IMR-90 (cell line): ENCODE results near the gene CAMK2G. TPM values are rescaled to one million over a fixed set of nuclear protein-coding genes. Genes with fewer than 3 reads are reported as not detected.

Source experiments
- ATAC-seq: fragments of 200-7000 bp; cut with Tn5 transposase; 2 replicates; pipeline ENCODE4 v1.9.1; 2020; ENCODE audit warnings: low read depth, mild to moderate bottlenecking, moderate library complexity
- BruUV-seq: library from RNA; stranded (reverse); fragments of 400-500 nt; replicated peaks from 2 replicates; lab custom pipeline; 2021; lab: Mats Ljungman, UMichigan
- CTCF ChIA-PET: fragments of 300-600 bp; formaldehyde crosslinking; extraction: SDS; loops from one replicate; lab custom pipeline; 2021; ENCODE audit warnings: antibody characterized with exemption; lab: Yijun Ruan, JAX
- POLR2A ChIA-PET: fragments of 300-600 bp; sonication (Branson Sonifier 250); formaldehyde crosslinking; loops from one replicate; lab custom pipeline; 2022; ENCODE audit warnings: antibody characterized with exemption; ENCODE audit not compliant: unreplicated experiment; lab: Charles Lee
- DNase-seq: peaks from one replicate; pipeline ENCODE4 v3.0.0; 2013
- H2AFZ ChIP-seq: replicated peaks from 2 replicates; pipeline ENCODE3; 2013; ENCODE audit warnings: low read length, mild to moderate bottlenecking; ENCODE audit not compliant: poor library complexity
- H2AK5ac ChIP-seq: 2 replicates; pipeline ENCODE4 v1.6.1; 2013; ENCODE audit warnings: low read depth, low read length, inconsistent platforms
- H2AK9ac ChIP-seq: replicated peaks from 2 replicates; pipeline ENCODE3; 2013; ENCODE audit warnings: mild to moderate bottlenecking, low read depth, low read length, moderate library complexity; ENCODE audit not compliant: poor library complexity
- H2BK120ac ChIP-seq: 2 replicates; pipeline ENCODE4 v1.6.1; 2013; ENCODE audit warnings: low read depth, low read length, inconsistent platforms
- H2BK15ac ChIP-seq: 3 replicates; pipeline ENCODE4 v1.6.1; 2013; ENCODE audit warnings: low read depth, low read length, inconsistent platforms
- H2BK20ac ChIP-seq: 2 replicates; pipeline ENCODE4 v1.6.1; 2013; ENCODE audit warnings: low read depth, mild to moderate bottlenecking, inconsistent platforms, low read length, moderate library complexity
- H2BK5ac ChIP-seq: 2 replicates; pipeline ENCODE4 v1.6.1; 2013; ENCODE audit warnings: mild to moderate bottlenecking, low read depth, low read length, inconsistent platforms; ENCODE audit not compliant: poor library complexity, severe bottlenecking
- H3K14ac ChIP-seq: replicated peaks from 2 replicates; pipeline ENCODE4 v1.6.1; 2013; ENCODE audit warnings: low read depth, low read length, inconsistent platforms
- H3K18ac ChIP-seq: 2 replicates; pipeline ENCODE4 v1.6.1; 2013; ENCODE audit warnings: low read depth, low read length, control low read depth
- H3K23ac ChIP-seq: 2 replicates; pipeline ENCODE4 v1.6.1; 2013; ENCODE audit warnings: low read depth, low read length, inconsistent platforms
- H3K27ac ChIP-seq: 2 replicates; pipeline ENCODE4 v1.5.1; 2013; ENCODE audit warnings: mild to moderate bottlenecking, control low read depth, low read length; ENCODE audit not compliant: insufficient read depth
- H3K27me3 ChIP-seq: 2 replicates; pipeline ENCODE4 v1.6.1; 2013; ENCODE audit warnings: low read length; ENCODE audit not compliant: control insufficient read depth, insufficient read depth
- H3K36me3 ChIP-seq: 2 replicates; pipeline ENCODE4 v1.6.1; 2013; ENCODE audit warnings: low read length, mixed read lengths; ENCODE audit not compliant: control insufficient read depth, insufficient read depth
- H3K4ac ChIP-seq: 2 replicates; pipeline ENCODE4 v1.6.1; 2013; ENCODE audit warnings: low read depth, low read length, inconsistent platforms
- H3K4me1 ChIP-seq: 2 replicates; pipeline ENCODE4 v1.6.1; 2013; ENCODE audit warnings: low read length, mixed read lengths; ENCODE audit not compliant: control insufficient read depth, insufficient read depth
- H3K4me2 ChIP-seq: 2 replicates; pipeline ENCODE4 v1.6.1; 2013; ENCODE audit warnings: low read depth, mild to moderate bottlenecking, control low read depth, low read length, moderate library complexity
- H3K4me3 ChIP-seq: 2 replicates; pipeline ENCODE4 v1.5.1; 2013; ENCODE audit warnings: low read depth, mild to moderate bottlenecking, control low read depth, low read length, moderate library complexity; ENCODE audit not compliant: insufficient read depth
- H3K56ac ChIP-seq: 2 replicates; pipeline ENCODE4 v1.6.1; 2013; ENCODE audit warnings: low read length, inconsistent platforms; ENCODE audit not compliant: insufficient read depth; ENCODE audit errors: extremely low read depth
- H3K79me1 ChIP-seq, 2 experiments: 2 replicates each; pipeline ENCODE4 v1.6.1; 2013; ENCODE audit warnings: low read length in 2 of 2, inconsistent platforms in 1 of 2, low read depth in 1 of 2
- H3K9ac ChIP-seq: 2 replicates; pipeline ENCODE4 v1.6.1; 2013; ENCODE audit warnings: low read depth, low read length, control low read depth
- H3K9me1 ChIP-seq: 2 replicates; pipeline ENCODE4 v1.6.1; 2013; ENCODE audit warnings: low read length, inconsistent platforms; ENCODE audit not compliant: insufficient read depth
- H3K9me3 ChIP-seq: 2 replicates; pipeline ENCODE4 v1.6.1; 2013; ENCODE audit warnings: low read length; ENCODE audit not compliant: control insufficient read depth, insufficient read depth
- H4K20me1 ChIP-seq: 2 replicates; pipeline ENCODE4 v1.6.1; 2013; ENCODE audit warnings: low read length, inconsistent platforms; ENCODE audit not compliant: insufficient read depth
- H4K5ac ChIP-seq: 2 replicates; pipeline ENCODE4 v1.6.1; 2013; ENCODE audit warnings: mild to moderate bottlenecking, low read depth, low read length, control low read depth
- H4K8ac ChIP-seq, 2 experiments: 2 replicates each; pipeline ENCODE4 v1.6.1; 2013; ENCODE audit warnings: low read depth in 2 of 2, low read length in 2 of 2, control low read depth in 1 of 2, inconsistent platforms in 1 of 2
- H4K91ac ChIP-seq: 2 replicates; pipeline ENCODE4 v1.6.1; 2013; ENCODE audit warnings: low read depth, low read length, inconsistent platforms; ENCODE audit not compliant: insufficient read depth
- BHLHE40 ChIP-seq: fragments of 150-350 bp; IDR thresholded peaks from 2 replicates; pipeline ENCODE4 v1.6.1; 2016; ENCODE audit warnings: mild to moderate bottlenecking, low read depth, low read length
- CHD1 ChIP-seq: IDR thresholded peaks from 2 replicates; pipeline ENCODE4 v1.6.1; 2012; ENCODE audit warnings: low read depth, low read length, improper control_type of control experiment
- FOS ChIP-seq: fragments of 150-350 bp; IDR thresholded peaks from 2 replicates; pipeline ENCODE4 v1.6.1; 2016; ENCODE audit warnings: low read depth, low read length
- MXI1 ChIP-seq: IDR thresholded peaks from 2 replicates; pipeline ENCODE4 v1.6.1; 2012; ENCODE audit warnings: low read depth, mild to moderate bottlenecking, low read length, moderate library complexity, borderline replicate concordance
- NFE2L2 ChIP-seq: fragments of 150-350 bp; IDR thresholded peaks from 2 replicates; pipeline ENCODE4 v1.6.1; 2016; ENCODE audit warnings: low read depth, mild to moderate bottlenecking, low read length
- RCOR1 ChIP-seq: IDR thresholded peaks from 2 replicates; pipeline ENCODE4 v1.6.1; 2012; ENCODE audit warnings: mild to moderate bottlenecking, low read length, improper control_type of control experiment; ENCODE audit not compliant: insufficient replicate concordance
- SMC3 ChIP-seq: fragments of 150-350 bp; IDR thresholded peaks from 2 replicates; pipeline ENCODE4 v1.6.1; 2016; ENCODE audit warnings: low read depth, mild to moderate bottlenecking, antibody characterized with exemption, low read length, moderate library complexity
- WGBS, 2 experiments: methylation state at CpG; one replicate each; pipeline versions ENCODE4 v1.1.5 to v1.1.7; 2013; ENCODE audit warnings: missing lambda C conversion rate in 2 of 2; ENCODE audit not compliant: insufficient read length in 1 of 2; ENCODE audit errors: extremely low coverage in 2 of 2; 5-methylcytosine and 5-hydroxymethylcytosine counted together
- dilution Hi-C: fragments of 300-500 bp; cut with HindIII; formaldehyde crosslinking; loops from one replicate; pipeline ENCODE4 v1.14.3; 2018; ENCODE audit warnings: low sequenced_read_pairs; ENCODE audit not compliant: unreplicated experiment
- in situ Hi-C: fragments of 300-500 bp; cut with MboI; formaldehyde crosslinking; loops from 3 replicates; pipeline ENCODE4 v1.14.3; 2019; ENCODE audit warnings: low sequenced_read_pairs, inconsistent platforms, mixed read lengths
- intact Hi-C: fragments of 100-400 bp; cut with micrococcal nuclease; formaldehyde crosslinking; loops from 2 replicates; pipeline ENCODE4 v1.10.0; 2022
- polyA plus RNA-seq, 3 experiments: library from polyadenylated mRNA; depleted of rRNA; stranded (reverse); fragments of >200 nt; gene quantifications; 2 replicates each; pipeline ENCODE4 v1.2.3, GENCODE V29; 2012; ENCODE audit warnings: low replicate concordance in 1 of 3
- total RNA-seq: library from RNA; depleted of rRNA; stranded (reverse); fragments of >200 nt; gene quantifications from 2 replicates; pipeline ENCODE4 v1.2.3, GENCODE V29; 2012
- TF ChIP-seq, protein P1 (sequence below): fragments of 150-350 bp; IDR thresholded peaks from 2 replicates; pipeline ENCODE4 v1.6.1; 2017; ENCODE audit warnings: mild to moderate bottlenecking, antibody characterized with exemption, low read length, low read depth
- TF ChIP-seq, protein P2 (sequence below): fragments of 150-350 bp; IDR thresholded peaks from 2 replicates; pipeline ENCODE4 v1.6.1; 2016; ENCODE audit warnings: low read depth, mild to moderate bottlenecking, low read length, moderate library complexity, borderline replicate concordance

Gene CAMK2G
- total and polyA plus RNA-seq, 2 of the 4 experiments (the other 2 are of a cell fraction) = 20.4 to 25.4 TPM

DNA sequence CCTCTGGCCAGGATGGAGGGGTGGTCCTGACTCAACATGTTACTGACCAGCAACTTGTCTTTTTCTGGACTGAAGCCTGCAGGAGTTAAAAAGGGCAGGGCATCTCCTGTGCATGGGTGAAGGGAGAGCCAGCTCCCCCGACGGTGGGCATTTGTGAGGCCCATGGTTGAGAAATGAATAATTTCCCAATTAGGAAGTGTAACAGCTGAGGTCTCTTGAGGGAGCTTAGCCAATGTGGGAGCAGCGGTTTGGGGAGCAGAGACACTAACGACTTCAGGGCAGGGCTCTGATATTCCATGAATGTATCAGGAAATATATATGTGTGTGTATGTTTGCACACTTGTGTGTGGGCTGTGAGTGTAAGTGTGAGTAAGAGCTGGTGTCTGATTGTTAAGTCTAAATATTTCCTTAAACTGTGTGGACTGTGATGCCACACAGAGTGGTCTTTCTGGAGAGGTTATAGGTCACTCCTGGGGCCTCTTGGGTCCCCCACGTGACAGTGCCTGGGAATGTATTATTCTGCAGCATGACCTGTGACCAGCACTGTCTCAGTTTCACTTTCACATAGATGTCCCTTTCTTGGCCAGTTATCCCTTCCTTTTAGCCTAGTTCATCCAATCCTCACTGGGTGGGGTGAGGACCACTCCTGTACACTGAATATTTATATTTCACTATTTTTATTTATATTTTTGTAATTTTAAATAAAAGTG lies 42.6 kb upstream of the CAMK2G start:
- no peak for TF ChIP-seq CHD1
- TF ChIP-seq, protein P1, sequence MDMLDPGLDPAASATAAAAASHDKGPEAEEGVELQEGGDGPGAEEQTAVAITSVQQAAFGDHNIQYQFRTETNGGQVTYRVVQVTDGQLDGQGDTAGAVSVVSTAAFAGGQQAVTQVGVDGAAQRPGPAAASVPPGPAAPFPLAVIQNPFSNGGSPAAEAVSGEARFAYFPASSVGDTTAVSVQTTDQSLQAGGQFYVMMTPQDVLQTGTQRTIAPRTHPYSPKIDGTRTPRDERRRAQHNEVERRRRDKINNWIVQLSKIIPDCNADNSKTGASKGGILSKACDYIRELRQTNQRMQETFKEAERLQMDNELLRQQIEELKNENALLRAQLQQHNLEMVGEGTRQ = peak; percentile 74
- no peak for TF ChIP-seq BHLHE40
- TF ChIP-seq SMC3 = no peak
- TF ChIP-seq, protein P2, sequence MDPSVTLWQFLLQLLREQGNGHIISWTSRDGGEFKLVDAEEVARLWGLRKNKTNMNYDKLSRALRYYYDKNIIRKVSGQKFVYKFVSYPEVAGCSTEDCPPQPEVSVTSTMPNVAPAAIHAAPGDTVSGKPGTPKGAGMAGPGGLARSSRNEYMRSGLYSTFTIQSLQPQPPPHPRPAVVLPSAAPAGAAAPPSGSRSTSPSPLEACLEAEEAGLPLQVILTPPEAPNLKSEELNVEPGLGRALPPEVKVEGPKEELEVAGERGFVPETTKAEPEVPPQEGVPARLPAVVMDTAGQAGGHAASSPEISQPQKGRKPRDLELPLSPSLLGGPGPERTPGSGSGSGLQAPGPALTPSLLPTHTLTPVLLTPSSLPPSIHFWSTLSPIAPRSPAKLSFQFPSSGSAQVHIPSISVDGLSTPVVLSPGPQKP = no peak
- no peak for TF ChIP-seq NFE2L2
- no peak for TF ChIP-seq RCOR1
- no peak for TF ChIP-seq FOS
- TF ChIP-seq MXI1 = no peak
- intact Hi-C loops (no loop called here), in situ Hi-C loops (no loop called here), dilution Hi-C loops (no loop called here)
- DNase-seq (peak; percentile 43), ATAC-seq (peak; percentile 2; the same call in 1 of the 2 replicates)
- H3K4me1 ChIP-seq = peaks cover 19% of the 10 kb centered on the region
- H2BK15ac ChIP-seq = no peak overlapping the region
- H2BK5ac ChIP-seq = no peak overlapping the region
- TSS peak; percentile 89 for BruUV-seq
- H3K9ac ChIP-seq = no peak overlapping the region
- peak overlapping the region; percentile 27; the same call in 1 of the 2 replicates for H2AK5ac ChIP-seq
- H3K27ac ChIP-seq = peak overlapping the region; percentile 0; the same call in 1 of the 2 replicates
- peak overlapping the region; percentile 39; the same call in 1 of the 2 replicates for H3K23ac ChIP-seq
- no peak overlapping the region for H2AFZ ChIP-seq
- no peak overlapping the region for H3K14ac ChIP-seq
- ChIA-PET CTCF (interaction anchor here (1.1 kb wide), 2 partner anchors 23 to 155 kb away, joined by 3 to 4 read pairs; no protein-coding TSS in a partner anchor), POLR2A (interaction anchor here (0.8 to 1.9 kb wide), 3 partner anchors 10 to 31 kb away, joined by 3 to 6 read pairs (median 3); no protein-coding TSS in a partner anchor)
- H4K91ac ChIP-seq = no peak overlapping the region
- 0 out of 4 replicates have a peak overlapping the region, but pooled peaks of 1 of the 2 experiments have one; percentile 31 for H4K8ac ChIP-seq
- peaks cover 23% of the 10 kb centered on the region for H3K9me1 ChIP-seq
- no peak overlapping the region for H3K56ac ChIP-seq
- H2AK9ac ChIP-seq = no peak overlapping the region
- H3K4ac ChIP-seq = no peak overlapping the region
- no peak overlapping the region for H4K5ac ChIP-seq
- peak overlapping the region; percentile 12; the same call in 1 of the 2 replicates for H3K4me2 ChIP-seq
- no peak overlapping the region for H3K4me3 ChIP-seq
- H3K9me3 ChIP-seq = no peaks in the 10 kb centered on the region
- peaks cover 19 to 49% of the 10 kb centered on the region in 2 experiments for H3K79me1 ChIP-seq
- H2BK120ac ChIP-seq = no peak overlapping the region
- no peaks in the 10 kb centered on the region for H3K27me3 ChIP-seq
- peaks cover 60% of the 10 kb centered on the region for H4K20me1 ChIP-seq
- H3K36me3 ChIP-seq = peaks cover 53% of the 10 kb centered on the region
- WGBS, 2 experiments = 79% methylated on average over 2 of the region's 5 CpGs; no CpG with 5 or more reads in 1 of the 2 experiments
- H3K18ac ChIP-seq = no peak overlapping the region
- H2BK20ac ChIP-seq = no peak overlapping the region
